GM18511 (cell line): Measurements from ENCODE around the gene IL17C.
A peak's percentile ranks its signal among the peaks of the same experiment; 100 is the strongest.
"Not testable (repeated sequence)": the region's sequence is repeated elsewhere in the genome, so short reads cannot be mapped to it uniquely, and the experiment has no call there.

ENCODE experiments used
- ATAC-seq: cut with Tn5 transposase; IDR thresholded peaks from one replicate; pipeline ENCODE4 v1.9.1; 2021; ENCODE audit warnings: mild to moderate bottlenecking, moderate library complexity; ENCODE audit not compliant: unreplicated experiment

IL17C gene

DNA sequence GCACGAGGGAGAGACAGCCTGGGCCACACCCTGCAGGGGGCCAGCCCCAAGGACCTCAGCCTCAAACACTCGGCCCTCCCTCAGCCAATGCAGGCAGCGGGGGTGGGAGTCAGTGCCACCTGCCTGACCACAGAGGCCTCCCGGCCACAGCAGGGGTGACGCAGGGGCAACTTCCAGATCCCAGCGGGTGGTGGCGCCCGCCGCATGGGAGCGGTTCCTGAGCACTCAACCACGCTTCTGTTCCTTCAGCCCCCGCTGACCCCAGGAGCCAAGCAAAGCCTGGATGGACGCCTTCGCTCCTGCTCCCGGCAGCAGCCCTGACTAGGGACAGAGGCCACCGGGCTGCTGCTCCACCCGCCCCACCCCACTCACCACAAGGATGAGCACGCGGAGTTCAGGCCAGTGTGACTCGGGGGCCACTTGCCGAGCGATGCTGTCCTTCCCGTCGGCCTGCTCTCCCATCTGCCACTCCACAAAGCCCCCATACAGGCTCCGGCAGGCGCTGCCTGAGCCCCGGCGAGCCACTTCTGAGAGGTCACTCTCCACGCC is 17.4 kb downstream of the IL17C start:
- no peak for ATAC-seq

DNA sequence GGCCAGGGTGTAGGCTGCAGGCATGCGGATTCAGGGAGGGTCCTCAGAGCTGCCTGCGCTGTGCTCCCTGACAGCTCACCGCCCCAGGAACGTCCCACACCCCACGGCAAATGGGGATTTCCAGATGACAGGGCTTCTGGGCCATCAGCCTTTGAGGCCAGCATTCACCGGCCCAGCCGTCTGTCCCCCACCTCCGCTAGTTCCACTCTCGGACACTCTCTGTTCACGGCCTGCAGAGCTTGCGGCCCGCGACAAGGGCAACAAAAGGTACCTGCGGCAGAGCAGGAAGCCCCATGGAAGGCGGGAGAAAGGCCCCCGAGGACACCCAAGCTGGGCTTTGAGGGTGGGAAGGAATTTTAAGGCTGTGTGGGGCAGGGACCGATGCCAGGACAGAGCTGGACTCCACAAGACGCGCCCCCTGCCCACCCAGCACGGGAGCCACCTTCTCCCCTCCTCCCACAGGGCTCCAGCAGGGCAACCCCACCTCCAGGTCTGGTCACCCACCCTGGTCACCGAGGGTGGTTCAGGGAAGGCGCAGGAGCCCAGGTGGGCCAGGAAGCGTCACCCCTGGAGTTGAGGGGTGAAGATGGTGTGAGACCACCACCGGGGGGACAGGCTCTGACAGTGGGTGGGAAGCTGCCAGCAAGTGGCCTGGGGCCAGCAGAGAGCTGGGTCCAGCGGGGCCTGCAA is 18.1 kb downstream of the IL17C start:
- no peak for ATAC-seq

DNA sequence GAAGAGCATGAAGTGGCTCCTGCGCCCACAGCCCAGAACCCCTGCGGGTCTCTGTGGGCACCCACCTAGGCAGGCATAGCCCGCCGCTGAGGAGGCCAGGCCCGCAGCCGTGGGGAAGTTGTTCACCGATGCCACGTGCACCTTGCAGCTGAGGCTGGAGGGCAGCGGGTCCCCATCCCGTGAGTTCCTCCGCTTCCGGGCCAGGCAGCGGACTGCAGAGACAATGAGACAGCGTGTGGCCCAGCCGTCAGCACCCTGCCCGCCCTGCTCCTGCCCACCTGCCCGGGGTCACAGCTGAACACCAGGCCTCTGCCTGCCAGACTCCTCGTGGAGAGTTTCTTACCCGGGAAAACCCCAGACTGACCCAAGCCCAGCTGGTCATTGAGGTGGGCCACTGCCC is 19.0 kb downstream of the IL17C start:
- ATAC-seq, result no peak

DNA sequence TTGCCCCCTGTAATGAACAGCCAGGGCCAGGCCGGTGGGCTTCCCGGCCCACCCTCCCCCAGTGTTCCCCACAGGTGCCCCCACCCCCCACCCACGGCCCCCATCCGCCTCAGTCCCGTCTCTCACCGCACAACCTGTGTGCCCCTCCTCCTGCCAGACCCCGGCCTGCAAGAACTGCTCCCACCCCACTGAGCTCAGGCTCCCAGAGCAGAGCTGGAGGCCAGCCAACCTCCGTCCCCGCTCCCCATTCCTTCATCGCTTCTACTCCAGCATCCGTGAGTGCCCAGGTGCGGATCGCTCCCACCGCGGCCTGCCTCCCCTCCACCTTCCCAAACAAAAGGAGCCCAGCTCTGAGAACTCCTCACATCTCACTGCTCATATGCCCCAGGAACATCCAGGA is 20.3 kb downstream of the IL17C start:
- ATAC-seq, result no peak

DNA sequence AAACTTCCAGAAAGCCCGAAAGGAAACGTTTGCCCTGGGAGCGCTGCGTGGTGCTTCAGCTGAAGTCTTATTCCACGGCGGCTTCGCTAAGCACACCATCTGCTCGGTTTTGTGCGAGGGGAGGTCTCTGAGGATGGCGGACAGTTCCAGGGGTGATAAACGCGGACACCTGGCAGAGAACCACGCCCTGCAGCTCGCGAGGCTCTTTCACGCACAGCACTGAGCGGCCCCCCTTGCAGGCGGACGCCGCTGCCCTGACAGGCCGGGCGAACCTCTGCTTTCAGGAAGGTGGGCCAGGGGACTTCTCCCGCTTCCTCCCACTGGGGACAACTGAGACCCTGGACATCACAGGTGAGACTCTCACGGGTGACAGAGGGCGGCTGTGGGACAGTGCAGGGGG is 20.8 kb downstream of the IL17C start:
- ATAC-seq, result no peak

DNA sequence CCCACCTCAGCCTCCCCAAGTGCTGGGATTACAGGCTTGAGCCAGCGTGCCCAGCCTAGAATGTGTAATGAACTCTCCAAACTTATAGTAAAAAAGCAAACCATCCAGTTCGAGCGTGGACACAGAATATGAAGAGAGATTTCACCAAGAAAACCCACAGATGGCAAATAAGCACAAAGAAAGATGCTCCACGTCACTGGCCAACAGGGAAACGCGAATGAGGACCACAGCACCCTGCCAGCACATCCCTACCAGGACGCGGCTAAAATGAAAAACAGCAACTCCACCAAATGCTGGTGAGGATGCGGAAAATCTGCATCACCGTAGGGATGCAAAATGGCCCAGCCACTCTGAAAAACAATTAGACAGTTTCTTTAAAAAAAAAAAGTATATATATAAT is 23.1 kb downstream of the IL17C start:
- ATAC-seq, result no peak

DNA sequence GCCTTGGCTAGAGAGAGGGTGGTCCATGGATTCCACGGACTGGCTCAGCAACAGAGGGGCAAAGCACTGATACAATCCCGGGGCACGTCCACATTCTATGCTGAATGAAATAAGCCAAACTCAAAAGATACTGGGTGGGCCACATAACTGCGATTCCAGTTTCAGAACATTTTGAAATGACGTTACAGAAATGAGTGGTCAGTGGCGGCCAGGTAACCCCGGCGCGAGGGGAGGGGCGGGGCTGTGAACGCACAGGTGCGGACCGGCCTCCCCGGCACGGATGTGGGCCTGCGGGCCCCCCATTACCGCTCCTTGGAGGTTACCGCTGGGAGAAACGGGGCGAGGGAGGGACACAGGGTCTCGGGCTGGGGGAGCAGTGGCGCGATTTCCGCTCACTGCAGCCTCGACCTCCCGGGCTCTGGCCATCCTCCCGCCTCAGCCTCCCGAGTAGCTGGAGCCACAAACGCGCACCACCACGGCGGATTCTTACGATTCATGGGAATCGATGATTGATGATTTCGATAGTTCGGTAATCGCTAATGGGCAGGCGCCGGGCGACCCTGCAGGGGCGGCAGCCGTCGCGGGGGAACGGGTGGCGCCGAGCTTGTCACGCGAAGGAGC is 24.0 kb downstream of the IL17C start:
- ATAC-seq, result peak; percentile 14

DNA sequence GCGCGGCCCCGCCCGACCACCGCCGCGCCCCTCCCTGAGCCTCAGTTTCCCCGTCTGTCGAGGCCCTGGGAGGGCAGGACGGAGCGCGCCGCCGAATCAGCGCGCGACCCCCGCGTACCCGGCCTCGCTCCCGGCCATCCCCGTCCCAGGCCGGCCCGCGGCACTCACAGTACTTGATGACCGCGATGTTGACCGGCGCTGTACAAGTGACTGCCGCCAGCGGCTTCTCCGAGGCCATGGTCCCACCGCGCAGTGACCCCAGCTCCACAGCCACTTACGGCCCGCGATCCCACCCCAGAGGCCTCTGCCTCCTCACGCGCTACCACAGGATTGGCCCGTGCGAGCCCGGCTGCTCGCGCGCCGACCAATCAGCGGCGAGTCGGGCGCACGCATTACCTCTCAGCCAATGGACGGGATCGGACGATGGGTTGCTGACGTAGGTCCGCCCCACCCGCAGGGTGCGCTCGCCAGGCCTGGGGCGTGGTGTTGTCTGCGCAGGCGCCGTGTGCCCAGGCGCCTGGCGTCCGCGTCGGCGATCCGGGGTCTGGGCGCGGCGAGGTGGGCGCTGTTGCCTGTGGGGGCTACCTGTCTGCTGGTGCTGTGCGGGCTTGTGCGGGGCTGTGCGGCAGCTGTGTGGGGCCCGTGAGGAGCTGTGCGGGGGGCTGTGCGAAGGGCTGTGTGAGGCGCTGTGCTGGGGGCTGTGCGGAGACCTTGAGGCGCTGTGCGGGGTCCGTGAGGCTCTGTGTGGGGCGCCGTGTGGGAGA is 24.7 kb downstream of the IL17C start, which contains the start of gene MVD:
Gene MVD, minus strand, starts transcription at position 249 of the 764 bp plus-strand sequence. Its CDS starts 11 bp downstream, at position 238.
- peak; percentile 95 for ATAC-seq

DNA sequence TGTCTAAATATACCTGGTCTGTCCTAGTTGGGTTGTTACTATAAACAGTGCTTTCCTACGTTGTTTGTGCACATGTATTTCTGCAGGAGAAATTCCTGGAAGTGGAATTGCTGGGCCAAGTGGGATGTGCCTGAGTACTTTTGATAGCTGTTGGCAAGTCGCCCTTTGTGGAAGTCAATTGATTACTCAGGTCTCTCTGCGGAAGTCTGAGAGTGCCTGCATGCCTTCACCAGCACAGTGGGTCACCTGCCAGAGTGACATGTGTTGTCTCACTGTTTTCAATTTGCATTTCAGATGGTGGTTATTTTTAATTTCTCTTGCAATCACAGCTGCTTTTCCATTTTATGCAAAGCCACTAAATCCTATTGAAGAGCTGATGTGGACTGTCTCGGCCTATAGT is 26.8 kb downstream of the IL17C start:
- no peak for ATAC-seq

DNA sequence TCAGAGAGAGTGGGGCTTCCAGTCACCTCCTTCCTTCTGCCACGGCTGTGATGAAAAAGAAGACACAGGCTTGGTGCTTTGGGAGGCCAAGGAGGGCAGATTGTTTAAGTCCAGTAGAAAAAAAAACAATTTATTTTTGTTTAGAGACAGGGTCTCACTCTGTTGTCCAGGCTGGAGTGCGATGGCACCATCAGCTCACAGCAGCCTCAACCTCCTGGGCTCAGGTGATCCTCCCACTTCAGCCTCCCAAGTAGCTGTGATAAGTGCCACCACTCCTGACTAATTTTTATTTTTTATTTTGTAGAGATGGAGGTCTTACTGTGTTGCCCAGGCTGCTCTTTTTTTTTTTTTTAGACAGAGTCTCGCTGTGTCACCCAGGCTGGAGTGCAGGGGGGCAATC is 27.2 kb downstream of the IL17C start:
- no peak for ATAC-seq

DNA sequence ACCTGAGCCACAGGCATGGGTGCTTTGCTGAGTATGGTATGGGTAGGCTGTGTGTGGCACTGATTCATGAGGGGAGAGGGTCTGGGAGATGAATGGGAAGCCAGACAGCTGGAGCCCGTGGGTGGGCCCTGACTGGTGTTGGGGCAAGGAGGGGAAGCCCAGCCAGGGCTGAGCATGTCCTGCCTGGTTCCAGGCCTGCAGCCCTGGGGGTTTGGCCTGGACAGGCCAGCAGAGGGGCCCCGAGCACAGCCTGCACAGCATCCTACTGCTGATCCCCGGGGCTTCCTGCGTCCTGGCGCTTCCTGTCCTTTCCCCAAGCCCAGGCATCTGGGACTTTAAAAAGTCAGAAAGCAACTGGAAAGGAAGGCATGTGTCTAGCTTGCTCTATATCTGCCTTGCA is 29.1 kb downstream of the IL17C start:
- ATAC-seq, result no peak

DNA sequence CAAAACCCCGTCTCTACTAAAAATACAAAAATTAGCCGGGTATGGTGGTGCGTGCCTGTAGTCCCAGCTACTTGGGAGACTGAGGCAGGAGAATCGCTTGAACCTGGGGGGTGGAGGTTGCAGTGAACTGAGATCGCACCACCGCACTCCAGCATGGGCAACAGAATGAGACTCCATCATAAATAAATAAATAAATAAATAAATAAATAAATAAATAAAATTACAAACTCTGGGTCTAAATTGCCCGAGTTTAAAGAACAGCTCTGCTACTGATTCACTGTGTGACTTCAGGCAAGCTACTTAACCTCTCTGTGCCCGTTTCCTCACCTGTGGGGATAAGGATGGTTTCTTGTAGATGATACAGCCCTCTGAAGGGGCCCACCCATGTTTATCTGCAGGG is 31.1 kb downstream of the IL17C start:
- not testable (repeated sequence) for ATAC-seq

DNA sequence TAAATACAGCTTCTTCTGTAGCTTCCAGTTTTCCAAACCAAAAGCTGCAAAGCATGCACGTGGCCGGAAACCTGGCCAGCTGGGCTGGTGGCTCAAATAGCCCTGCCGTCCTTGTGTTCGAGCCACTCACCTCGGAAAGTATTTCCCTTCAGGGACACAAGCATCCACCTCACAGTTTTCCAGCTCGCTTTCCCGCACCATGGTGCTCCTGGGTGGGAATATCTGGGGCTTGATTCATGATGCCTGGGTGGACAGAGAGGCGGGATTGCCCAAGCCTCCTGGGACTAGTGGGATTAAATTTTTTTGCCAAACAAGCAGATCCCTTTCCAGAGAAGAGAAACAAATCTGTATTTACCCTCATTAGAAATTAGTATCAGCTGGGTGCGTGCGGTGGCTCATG is 31.6 kb downstream of the IL17C start:
- ATAC-seq, result no peak

DNA sequence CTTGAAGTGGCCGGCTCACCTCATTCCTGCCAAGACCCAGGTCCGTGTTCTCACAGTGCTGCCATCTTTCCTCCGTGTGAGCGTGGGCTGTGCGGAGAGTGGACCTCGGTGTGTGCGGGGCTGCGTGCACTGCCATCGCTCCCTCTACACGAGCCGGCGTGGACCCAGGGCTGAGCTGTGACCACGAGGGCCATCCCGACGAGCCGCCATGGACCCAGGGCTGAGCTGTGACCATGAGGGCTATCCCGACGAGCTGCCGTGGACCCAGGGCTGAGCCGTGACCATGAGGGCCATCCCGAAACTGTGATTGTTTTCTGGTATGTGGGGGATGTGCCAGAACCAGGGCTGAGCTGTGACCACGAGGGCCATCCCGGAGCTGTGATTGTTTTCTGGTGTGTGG is 33.4 kb downstream of the IL17C start:
- ATAC-seq, result no peak

DNA sequence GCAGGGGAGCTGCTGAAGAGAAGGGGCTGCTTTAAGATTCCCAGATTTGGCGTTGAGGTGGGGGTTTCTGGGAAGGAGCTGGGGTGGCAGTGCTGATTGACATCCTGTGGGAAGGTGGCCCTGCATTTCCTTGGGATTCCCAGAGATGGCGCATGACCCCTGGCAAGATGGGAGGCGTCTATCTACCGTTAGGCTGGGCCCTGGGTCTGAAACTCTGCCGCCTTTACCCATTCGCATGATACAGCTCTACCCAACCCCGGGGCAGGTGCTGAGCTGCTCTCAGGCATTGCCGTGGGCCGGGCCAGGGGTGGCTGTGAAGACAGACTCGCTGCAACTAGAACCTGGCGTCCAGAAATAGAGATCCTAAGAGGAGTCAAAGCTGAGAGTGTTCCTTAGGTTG is 34.4 kb downstream of the IL17C start:
- no peak for ATAC-seq

DNA sequence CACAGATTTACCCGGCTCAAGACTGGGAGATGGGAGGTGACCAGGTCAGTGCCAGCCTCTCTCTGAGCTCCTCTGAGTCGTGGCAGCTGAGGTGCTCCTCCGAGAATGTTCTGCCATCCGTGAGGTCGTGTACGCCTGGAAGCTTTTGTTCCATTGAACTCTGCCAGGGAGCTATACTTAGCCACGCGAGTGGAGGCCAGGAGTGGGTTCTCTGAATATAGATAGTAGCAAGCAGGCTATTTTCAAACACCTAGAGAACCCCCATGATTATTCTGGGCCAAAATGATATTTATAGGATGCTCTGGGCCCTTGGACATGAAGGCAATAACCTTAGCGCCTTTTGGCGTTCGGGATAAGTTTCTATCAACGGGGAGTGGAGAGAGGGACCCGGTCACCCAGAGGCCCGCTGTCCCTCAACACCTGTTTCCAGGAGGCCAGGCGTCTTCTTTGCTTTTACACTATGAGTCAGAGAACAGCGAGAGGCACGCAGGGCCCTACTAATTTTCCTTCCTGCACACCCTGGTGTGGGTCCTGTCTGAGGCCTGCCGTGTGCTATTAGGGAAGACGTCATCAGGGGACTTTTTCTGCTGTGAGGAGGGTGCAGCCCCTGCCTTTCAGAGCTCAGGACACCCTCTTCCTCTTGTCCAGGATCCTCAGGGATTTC is 35.5 kb downstream of the IL17C start:
- ATAC-seq, result no peak

DNA sequence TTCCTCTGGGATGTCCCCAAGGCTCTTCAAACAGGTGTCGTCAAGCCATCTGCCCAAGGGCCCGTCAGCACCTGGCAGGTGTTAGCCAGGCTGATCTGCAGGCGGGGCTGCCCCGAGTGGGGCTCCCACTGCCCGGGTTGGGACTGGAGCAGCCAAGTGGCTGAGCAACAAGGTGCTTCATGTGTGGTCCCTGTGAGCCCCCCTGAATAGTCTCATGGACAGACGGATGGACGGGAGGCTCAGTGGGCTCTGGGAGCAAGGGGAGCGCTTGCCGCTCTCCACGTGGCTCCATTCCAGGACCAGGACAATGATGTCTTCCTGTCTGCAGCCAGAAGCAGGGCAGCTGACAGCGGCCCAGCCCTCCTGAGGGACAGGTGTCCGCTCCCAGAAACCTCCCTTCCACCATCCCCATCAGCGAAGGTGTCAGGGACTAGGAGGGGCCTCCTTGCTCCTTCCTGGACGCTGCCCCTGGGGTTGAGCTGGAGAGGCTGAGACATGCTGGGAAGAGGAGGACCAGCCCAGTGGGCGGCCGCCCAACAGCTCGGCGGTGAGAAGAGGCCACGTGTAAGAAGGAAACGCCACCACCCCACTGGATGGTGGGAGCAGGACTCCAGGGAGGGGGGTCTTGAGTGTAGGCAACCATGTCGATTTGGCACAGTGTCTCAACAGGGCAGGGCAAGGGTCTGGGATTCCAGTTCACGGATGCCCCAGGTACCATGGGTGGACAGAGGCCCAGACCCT is 38.3 kb downstream of the IL17C start:
- ATAC-seq, result no peak

DNA sequence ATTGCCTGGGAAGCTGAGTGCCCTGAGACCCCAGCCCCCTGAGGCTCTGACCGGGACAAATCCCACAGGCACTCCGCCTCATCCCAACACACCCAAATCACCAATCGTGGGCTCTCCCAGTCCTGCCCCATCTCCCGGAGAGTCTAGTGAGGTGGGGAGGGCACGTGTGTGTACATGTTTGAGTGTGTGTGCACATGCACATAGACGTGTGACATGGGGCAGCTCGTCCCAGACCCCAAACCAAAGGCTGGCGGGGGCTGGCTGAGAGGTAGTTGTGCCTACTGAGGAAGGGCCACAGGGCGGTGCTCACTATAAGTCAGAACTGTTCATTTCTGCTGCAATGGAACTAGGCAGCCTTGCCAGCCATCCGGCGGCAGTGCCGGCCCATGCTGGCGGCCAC is 39.3 kb downstream of the IL17C start:
- no peak for ATAC-seq

DNA sequence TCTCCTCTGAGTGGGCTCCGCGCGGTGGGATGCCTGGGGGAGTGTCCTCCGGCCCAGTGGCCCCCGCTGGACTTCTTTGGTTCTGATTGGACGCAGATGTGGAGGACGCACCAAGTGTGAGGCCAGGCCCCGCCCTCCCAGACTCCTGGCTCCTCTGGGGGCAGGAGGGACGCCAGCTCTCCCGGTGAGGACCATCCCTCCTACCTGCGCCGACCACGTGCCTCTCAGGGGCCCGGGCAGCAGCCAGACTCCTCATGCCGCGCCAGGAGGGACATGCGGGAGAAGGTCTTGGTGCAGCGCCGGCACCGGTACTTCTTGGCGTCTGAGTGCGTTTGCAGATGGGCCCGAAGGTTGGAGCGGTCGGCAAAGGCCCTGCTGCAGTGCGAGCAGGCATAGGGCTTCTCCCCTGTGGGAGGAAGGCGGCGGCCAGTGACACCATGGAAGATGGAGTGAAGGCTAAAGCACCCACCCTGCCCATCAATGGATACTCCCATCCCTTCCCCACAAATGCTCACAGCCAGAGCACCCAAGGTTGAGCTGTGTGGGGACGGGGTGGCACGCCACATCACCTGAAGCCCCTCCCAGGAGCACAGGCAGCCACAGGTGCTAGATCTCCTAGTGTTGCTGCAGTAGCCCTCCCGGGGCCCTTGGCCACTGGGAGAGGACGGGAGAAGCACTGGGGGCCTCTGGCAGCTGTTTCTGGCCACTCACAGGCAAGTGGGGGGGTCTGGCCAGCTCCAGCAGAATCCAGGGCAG is 40.0 kb downstream of the IL17C start:
- no peak for ATAC-seq

DNA sequence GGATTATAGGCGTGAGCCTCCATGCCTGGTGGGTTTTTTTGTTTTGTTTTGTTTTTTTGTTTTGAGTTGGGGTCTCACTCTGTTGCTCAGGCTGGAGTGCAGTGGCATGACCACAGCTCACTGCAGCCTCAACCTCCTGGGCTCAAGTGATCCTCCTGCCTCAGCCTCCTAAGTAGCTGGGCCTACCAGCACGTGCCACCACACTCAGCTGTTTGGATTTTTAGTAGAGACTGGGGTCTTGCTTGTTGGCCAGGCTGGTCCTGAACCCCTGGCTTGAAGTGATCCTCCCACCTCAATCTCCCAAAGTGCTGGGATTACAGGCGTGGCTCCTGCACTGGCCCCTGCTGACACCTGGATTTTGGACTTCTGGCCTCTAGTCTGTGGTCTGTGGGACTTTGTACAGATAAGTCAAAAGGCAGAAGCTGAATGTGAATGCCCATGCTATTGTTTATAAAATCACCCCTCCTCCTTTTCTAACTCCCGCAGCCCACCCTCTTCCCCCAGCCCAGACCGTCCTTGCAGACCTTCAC is 42.2 kb downstream of the IL17C start:
- ATAC-seq, result no peak
